K562 (cell line): ENCODE results near the gene HYAL1. TPM values are rescaled to one million over a fixed set of nuclear protein-coding genes. Genes with fewer than 3 reads are reported as not detected.
A peak's percentile ranks its signal among the peaks of the same experiment; 100 is the strongest.

ENCODE experiments used
- BCOR ChIP-seq: fragments of 450-650 bp; IDR thresholded peaks from 2 replicates; pipeline ENCODE4 v1.6.1; 2016
- CBFA2T3 ChIP-seq: fragments of 450-650 bp; IDR thresholded peaks from 2 replicates; pipeline ENCODE4 v1.6.1; 2017
- CTBP1 ChIP-seq: fragments of 450-650 bp; IDR thresholded peaks from 2 replicates; pipeline ENCODE4 v1.6.1; 2016; ENCODE audit warnings: borderline replicate concordance
- ERF ChIP-seq: fragments of 450-650 bp; formaldehyde crosslinking; IDR thresholded peaks from 2 replicates; pipeline ENCODE4 v1.4.0; 2020; ENCODE audit warnings: mild to moderate bottlenecking, mixed read lengths
- ETS2 ChIP-seq: IDR thresholded peaks from 2 replicates; pipeline ENCODE4 v1.6.1; 2016; ENCODE audit warnings: borderline replicate concordance, missing genetic modification characterization, mild to moderate bottlenecking, moderate library complexity, missing compliant biosample characterization; ENCODE audit not compliant: poor library complexity, severe bottlenecking
- ETV5 ChIP-seq: sonication (generic); formaldehyde crosslinking; IDR thresholded peaks from 2 replicates; pipeline ENCODE4 v1.4.0; 2020; ENCODE audit warnings: low read depth, mild to moderate bottlenecking, missing genetic modification reagents
- FOXJ2 ChIP-seq: fragments of 200-800 bp; sonication (Bioruptor generic); IDR thresholded peaks from 2 replicates; pipeline ENCODE4 v1.6.1; 2016; ENCODE audit warnings: missing genetic modification characterization, missing compliant biosample characterization
- HLTF ChIP-seq: fragments of 450-650 bp; IDR thresholded peaks from 2 replicates; pipeline ENCODE4 v1.6.1; 2016
- NCOA6 ChIP-seq: fragments of 450-650 bp; IDR thresholded peaks from 2 replicates; pipeline ENCODE4 v1.6.1; 2017; ENCODE audit warnings: mild to moderate bottlenecking
- PHB ChIP-seq: fragments of 250-450 bp; sonication (Bioruptor Pico); IDR thresholded peaks from 2 replicates; pipeline ENCODE4 v1.5.0; 2021
- SMAD2 ChIP-seq: fragments of 150-350 bp; IDR thresholded peaks from 2 replicates; pipeline ENCODE4 v1.6.1; 2014; ENCODE audit warnings: low read depth, mild to moderate bottlenecking, low read length
- SPI1 ChIP-seq: IDR thresholded peaks from 2 replicates; pipeline ENCODE4 v1.6.1; 2011; ENCODE audit warnings: low read depth, low read length, control low read depth, borderline replicate concordance
- SREBF2 ChIP-seq: sonication (generic); formaldehyde crosslinking; IDR thresholded peaks from 2 replicates; pipeline ENCODE4 v1.4.0; 2020; ENCODE audit warnings: mild to moderate bottlenecking, missing genetic modification reagents
- TAF9B ChIP-seq: fragments of 450-650 bp; IDR thresholded peaks from 2 replicates; pipeline ENCODE4 v1.6.1; 2018; ENCODE audit warnings: mild to moderate bottlenecking; ENCODE audit not compliant: partially characterized antibody
- ZBTB8A ChIP-seq: fragments of 450-650 bp; IDR thresholded peaks from 2 replicates; pipeline ENCODE4 v1.6.1; 2018; ENCODE audit warnings: mild to moderate bottlenecking, moderate library complexity; ENCODE audit not compliant: partially characterized antibody
- ZNF274 ChIP-seq: IDR thresholded peaks from 2 replicates; pipeline ENCODE4 v1.6.1; 2011; ENCODE audit warnings: low read depth, mild to moderate bottlenecking, low read length, moderate library complexity, borderline replicate concordance
- ZNF518B ChIP-seq: fragments of 250-450 bp; sonication (Bioruptor Pico); IDR thresholded peaks from 2 replicates; pipeline ENCODE4 v1.5.0; 2021; ENCODE audit warnings: mild to moderate bottlenecking, moderate library complexity
- polyA plus RNA-seq, 8 experiments: library from polyadenylated mRNA; depleted of rRNA in 4 of 8; stranded (reverse) in 5 of 8; unstranded in 3 of 8; fragments of >200 nt; fragmentation: Nextera tagmentation in 2 of 8; fragmentation: Illumina TruSeq in 1 of 8; extraction: Ambion mirVana in 2 of 8; extraction: Trizol in 1 of 8; gene quantifications; 2 replicates each; pipeline versions ENCODE4 v1.2.1 to v1.2.3, GENCODE V29; 2011 to 2014; ENCODE audit warnings: inconsistent platforms in 1 of 8, missing spikeins in 1 of 8
- total RNA-seq, 7 experiments: library from RNA; depleted of rRNA in 6 of 7; stranded (reverse); fragments of >200 nt in 6 of 7; fragmentation: Illumina TruSeq in 2 of 7; extraction: Trizol in 2 of 7; gene quantifications; 2 replicates each; pipeline versions ENCODE4 v1.2.1 to v1.2.3, GENCODE V29; 2011 to 2021; ENCODE audit warnings: low replicate concordance in 1 of 7
- TF ChIP-seq, protein P1 (sequence below), 2 experiments: fragments of 450-650 bp in 1 of 2; IDR thresholded peaks; 2 replicates each; pipeline ENCODE4 v1.6.1; 2011 to 2017; ENCODE audit warnings: low read depth in 2 of 2, antibody characterized with exemption in 1 of 2, borderline replicate concordance in 1 of 2, low read length in 1 of 2, mild to moderate bottlenecking in 1 of 2, mixed read lengths in 1 of 2; ENCODE audit not compliant: control insufficient read depth in 1 of 2
- TF ChIP-seq, protein P2 (sequence below): fragments of 450-650 bp; formaldehyde crosslinking; IDR thresholded peaks from 2 replicates; pipeline ENCODE4 v1.4.0; 2020; ENCODE audit warnings: mild to moderate bottlenecking, mixed read lengths
- TF ChIP-seq, protein P3 (sequence below): fragments of 250-450 bp; sonication (Bioruptor Pico); IDR thresholded peaks from 2 replicates; pipeline ENCODE4 v1.8.0; 2021; ENCODE audit warnings: moderate library complexity, mild to moderate bottlenecking, inconsistent platforms

HYAL1 gene
- total and polyA plus RNA-seq, 9 of the 15 experiments (the other 6 are each of a cell fraction or from before 2014, with no cell fraction given): 1.4 to 8.5 (median 4.7) TPM

DNA sequence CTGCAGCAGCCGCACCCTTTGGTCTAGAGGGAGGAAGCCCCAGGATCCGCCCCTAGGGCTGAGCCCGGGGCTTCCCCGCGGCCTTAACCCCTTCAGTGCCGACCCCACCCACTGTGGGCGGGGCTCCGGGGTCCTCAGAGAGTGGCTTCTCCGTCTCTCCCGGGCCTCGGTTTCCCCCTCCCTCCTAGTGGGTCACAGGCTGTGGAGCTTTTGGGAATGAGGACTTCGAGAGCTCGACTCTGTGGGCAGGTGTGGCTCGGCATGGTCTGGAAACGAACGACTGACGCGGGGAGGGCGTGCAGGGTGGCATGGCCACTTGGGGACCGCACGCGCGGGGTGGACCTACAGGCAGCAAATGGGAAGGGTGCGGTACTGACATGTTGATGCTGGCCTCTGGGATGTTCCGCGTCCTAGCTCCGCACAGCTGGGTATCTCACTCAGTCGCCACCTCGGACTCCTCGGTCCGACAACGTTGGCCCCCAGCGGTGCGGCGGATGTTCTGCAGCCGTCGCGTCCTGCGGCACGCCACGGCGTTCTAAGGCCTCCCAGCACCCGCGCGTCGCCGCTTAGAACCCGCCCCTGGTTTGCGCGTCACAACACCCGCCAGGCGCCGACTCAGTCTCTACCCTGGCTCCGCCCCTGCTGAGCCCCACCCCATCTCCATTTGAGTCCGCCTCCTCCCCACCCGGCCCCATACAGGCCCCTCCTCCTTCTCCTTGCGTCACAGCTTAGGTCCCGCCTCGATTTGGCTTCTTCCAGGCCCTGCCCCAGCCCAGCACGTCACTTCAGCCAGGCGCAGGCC is 4.3 kb downstream of the HYAL1 start, which contains the start of the genes HYAL3 and NAA80 (continued):
- TF ChIP-seq, protein P1, sequence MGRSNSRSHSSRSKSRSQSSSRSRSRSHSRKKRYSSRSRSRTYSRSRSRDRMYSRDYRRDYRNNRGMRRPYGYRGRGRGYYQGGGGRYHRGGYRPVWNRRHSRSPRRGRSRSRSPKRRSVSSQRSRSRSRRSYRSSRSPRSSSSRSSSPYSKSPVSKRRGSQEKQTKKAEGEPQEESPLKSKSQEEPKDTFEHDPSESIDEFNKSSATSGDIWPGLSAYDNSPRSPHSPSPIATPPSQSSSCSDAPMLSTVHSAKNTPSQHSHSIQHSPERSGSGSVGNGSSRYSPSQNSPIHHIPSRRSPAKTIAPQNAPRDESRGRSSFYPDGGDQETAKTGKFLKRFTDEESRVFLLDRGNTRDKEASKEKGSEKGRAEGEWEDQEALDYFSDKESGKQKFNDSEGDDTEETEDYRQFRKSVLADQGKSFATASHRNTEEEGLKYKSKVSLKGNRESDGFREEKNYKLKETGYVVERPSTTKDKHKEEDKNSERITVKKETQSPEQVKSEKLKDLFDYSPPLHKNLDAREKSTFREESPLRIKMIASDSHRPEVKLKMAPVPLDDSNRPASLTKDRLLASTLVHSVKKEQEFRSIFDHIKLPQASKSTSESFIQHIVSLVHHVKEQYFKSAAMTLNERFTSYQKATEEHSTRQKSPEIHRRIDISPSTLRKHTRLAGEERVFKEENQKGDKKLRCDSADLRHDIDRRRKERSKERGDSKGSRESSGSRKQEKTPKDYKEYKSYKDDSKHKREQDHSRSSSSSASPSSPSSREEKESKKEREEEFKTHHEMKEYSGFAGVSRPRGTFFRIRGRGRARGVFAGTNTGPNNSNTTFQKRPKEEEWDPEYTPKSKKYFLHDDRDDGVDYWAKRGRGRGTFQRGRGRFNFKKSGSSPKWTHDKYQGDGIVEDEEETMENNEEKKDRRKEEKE (IDR thresholded peaks at IDR 0.05; ENCODE audit: borderline replicate concordance in 1 of 2, control insufficient read depth in 1 of 2, low read depth in 2 of 2, low read length in 1 of 2): no peak
- TF ChIP-seq ZBTB8A (no peak), ZNF274 (no peak), CBFA2T3 (0 out of 2 replicates have a peak, but pooled peaks have one; percentile 3), ERF (CRISPR knock-in tag) (no peak), ZNF518B (CRISPR knock-in tag) (no peak), SPI1 (0 out of 2 replicates have a peak, but pooled peaks have one; percentile 13), CTBP1 (peak; percentile 64), ETS2 (tag) (no peak), BCOR (0 out of 2 replicates have a peak, but pooled peaks have one; percentile 45), TAF9B (peak; percentile 18), SREBF2 (CRISPR knock-in tag) (no peak), NCOA6 (no peak), FOXJ2 (tag) (no peak), ETV5 (CRISPR knock-in tag) (no peak), PHB (CRISPR knock-in tag) (no peak), HLTF (no peak), SMAD2 (no peak)
- TF ChIP-seq, protein P2, sequence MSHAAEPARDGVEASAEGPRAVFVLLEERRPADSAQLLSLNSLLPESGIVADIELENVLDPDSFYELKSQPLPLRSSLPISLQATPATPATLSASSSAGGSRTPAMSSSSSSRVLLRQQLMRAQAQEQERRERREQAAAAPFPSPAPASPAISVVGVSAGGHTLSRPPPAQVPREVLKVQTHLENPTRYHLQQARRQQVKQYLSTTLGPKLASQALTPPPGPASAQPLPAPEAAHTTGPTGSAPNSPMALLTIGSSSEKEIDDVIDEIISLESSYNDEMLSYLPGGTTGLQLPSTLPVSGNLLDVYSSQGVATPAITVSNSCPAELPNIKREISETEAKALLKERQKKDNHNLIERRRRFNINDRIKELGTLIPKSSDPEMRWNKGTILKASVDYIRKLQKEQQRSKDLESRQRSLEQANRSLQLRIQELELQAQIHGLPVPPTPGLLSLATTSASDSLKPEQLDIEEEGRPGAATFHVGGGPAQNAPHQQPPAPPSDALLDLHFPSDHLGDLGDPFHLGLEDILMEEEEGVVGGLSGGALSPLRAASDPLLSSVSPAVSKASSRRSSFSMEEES (CRISPR knock-in tag): no peak
- TF ChIP-seq, protein P3, sequence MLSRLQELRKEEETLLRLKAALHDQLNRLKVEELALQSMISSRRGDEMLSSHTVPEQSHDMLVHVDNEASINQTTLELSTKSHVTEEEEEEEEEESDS: no peak
